Cardiac fibroblast (primary cell): ENCODE data around the gene NOL7.

ENCODE experiments used
- DNase-seq, 2 donors: peaks; one replicate each; pipeline versions ENCODE4 v3.0.0 to v3.0.0-alpha.2; 2010; ENCODE audit warnings: low read depth in 2 of 2
- H3K4me3 ChIP-seq, 2 donors: replicated peaks in 1 of 2; 1 replicate in 1 of 2; 2 replicates in 1 of 2; pipeline ENCODE4 v1.5.1; 2011; ENCODE audit warnings: low read depth in 2 of 2, low read length in 2 of 2, mild to moderate bottlenecking in 2 of 2, moderate library complexity in 1 of 2
- TF ChIP-seq, protein P1 (sequence below): IDR thresholded peaks from one replicate; pipeline ENCODE4 v1.5.1; 2011; ENCODE audit warnings: low read depth, mild to moderate bottlenecking, low read length, inconsistent platforms

NOL7 gene

DNA sequence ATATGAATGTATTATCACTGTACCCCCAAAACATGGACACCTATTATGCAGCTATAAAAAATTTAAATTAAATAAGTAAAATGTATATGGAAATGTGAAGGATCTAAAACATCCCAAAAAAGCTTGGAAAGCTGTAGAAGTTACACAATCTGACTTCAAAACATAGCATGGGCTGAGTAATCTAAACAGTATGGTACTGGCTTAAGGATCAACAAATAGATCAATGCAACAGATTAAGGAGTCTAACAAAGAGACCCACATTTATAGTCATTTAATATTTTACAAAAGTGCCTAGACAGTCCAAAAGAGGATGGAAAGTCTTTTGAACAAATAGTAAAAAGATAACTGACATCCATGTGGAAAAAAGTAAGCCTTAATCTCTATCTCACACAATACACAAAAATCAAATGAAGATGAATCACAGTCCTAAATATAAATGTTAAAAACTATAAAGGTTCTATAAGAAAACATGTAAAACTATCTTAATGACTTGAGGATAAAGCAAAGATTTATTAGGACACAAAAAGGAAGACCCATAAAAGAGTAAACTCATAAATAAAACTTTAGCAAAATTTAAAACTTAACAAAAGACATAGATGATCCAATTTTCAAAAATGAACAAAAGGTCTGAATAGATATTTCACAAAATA is 49.7 kb downstream of the NOL7 start:
- no peak overlapping the region for H3K4me3 ChIP-seq
- DNase-seq = peak in 1 of 2 donors; percentile 43
- TF ChIP-seq, protein P1, sequence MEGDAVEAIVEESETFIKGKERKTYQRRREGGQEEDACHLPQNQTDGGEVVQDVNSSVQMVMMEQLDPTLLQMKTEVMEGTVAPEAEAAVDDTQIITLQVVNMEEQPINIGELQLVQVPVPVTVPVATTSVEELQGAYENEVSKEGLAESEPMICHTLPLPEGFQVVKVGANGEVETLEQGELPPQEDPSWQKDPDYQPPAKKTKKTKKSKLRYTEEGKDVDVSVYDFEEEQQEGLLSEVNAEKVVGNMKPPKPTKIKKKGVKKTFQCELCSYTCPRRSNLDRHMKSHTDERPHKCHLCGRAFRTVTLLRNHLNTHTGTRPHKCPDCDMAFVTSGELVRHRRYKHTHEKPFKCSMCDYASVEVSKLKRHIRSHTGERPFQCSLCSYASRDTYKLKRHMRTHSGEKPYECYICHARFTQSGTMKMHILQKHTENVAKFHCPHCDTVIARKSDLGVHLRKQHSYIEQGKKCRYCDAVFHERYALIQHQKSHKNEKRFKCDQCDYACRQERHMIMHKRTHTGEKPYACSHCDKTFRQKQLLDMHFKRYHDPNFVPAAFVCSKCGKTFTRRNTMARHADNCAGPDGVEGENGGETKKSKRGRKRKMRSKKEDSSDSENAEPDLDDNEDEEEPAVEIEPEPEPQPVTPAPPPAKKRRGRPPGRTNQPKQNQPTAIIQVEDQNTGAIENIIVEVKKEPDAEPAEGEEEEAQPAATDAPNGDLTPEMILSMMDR = no peak

DNA sequence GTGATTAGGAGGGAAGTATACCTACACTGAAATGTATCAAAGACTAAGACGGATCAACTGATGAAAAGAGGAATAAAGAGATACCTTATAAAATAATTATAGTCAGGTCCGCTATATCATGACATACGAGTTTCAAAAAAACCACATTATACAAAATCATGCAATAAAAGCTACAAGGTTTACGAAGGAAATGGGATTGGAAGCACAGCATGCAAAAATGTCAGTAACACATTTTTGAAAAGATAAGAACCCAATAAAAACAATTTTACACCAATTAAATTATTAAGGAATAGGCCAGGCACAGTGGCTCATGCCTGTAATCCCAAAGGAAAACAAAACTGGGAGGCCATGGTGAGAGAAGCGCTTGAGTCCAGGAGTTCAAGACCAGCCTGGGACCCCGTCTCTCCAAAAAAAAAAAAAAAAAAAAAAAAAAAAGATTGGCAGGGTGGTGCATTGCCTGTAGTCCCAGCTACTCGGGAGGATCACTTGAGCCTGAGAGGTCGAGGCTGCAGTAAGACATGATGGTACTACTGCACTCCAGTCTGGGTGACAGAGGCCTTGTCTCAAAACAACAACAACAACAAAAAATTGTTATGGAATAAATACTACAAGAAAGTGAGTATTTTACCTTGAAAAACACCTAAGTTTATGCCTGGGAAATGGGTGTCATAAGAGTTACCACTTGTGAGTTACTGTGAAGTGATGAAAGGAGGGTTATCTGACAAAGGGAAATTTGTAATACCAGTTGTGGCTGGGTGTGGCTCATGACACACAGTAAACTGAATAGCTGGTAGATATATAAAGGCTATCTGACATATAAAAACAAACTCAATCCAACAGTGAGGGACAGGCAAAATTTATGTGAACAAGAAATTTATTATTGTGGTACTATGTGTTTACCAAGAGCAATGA is 51.3 kb downstream of the NOL7 start:
- TF ChIP-seq, protein P1 = no peak
- no peak overlapping the region for H3K4me3 ChIP-seq
- DNase-seq = peak; percentile 24 to 53

DNA sequence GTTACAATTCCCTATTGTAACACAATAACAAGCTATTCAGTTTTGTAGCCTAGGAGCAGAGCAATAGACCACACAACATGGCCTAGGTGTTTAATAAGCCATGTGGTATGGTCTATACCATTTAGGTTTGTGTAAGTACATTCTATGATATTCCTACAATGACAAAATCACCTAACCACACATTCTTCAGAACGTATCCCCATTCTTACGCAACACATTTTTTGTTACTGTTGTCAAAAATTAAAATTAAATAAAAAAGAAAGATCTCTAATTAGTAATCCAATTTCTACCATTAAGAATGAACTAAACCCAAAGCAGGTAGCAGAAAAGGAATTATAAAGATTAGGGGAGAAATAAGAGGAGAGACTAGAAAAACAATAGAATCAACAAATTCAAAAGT is 52.5 kb downstream of the NOL7 start:
- H3K4me3 ChIP-seq = no peak overlapping the region
- peak in 1 of 2 donors; percentile 43 for DNase-seq
- TF ChIP-seq, protein P1 = no peak

DNA sequence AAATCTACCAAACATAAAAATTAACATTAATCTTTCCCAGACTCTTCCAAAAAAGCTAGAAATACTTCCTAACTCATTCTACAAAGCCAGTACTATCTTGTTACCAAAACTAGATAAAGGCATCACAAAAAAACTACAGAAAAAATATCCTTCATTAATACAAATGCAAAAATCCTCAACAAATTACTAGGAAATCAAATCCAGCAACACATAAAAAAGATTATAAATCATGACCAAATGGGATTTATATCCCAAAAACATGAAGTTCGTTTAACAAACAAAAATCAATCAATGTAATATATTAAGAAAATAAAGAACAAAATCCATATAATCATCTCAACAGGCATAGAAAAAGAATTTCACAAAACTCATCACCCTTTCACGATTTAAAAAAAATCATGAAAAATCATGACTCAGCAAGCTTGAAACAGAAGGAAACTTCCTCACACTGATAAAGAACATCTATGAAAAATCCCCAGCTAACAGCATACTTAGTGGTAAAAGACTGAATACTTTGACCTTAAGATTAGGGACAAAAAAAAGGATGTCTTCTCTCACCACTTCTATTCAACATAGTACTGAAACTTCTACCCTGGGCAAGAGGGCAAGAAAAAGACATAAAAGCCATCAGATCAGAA is 53.3 kb downstream of the NOL7 start:
- DNase-seq = peak; percentile 49
- TF ChIP-seq, protein P1 = no peak
- H3K4me3 ChIP-seq = no peak overlapping the region

DNA sequence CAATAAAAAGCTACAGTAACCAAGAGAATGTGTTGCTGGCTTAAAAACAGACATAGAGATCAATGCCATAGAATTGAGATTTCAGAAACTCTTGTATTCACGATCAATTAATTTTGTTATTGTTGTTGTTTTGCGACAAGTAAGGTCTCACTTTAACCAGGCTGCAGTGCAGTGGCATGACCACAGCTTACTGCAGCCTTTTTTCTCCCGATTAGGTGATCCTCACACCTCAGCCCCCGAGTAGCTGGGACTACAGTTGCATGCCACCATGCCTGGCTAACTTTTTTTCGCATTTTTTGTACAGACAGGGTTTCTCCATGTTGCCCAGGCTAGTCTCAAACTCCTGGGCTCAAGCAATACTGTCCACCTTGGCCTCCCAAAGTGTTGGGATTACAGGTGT is 54.3 kb downstream of the NOL7 start:
- H3K4me3 ChIP-seq = no peak overlapping the region
- DNase-seq = no peak
- TF ChIP-seq, protein P1 = no peak
